ENCODE data around the gene IRX4.
"Not testable (repeated sequence)": the region's sequence is repeated elsewhere in the genome, so short reads cannot be mapped to it uniquely, and the experiment has no call there.

IRX4 gene

DNA sequence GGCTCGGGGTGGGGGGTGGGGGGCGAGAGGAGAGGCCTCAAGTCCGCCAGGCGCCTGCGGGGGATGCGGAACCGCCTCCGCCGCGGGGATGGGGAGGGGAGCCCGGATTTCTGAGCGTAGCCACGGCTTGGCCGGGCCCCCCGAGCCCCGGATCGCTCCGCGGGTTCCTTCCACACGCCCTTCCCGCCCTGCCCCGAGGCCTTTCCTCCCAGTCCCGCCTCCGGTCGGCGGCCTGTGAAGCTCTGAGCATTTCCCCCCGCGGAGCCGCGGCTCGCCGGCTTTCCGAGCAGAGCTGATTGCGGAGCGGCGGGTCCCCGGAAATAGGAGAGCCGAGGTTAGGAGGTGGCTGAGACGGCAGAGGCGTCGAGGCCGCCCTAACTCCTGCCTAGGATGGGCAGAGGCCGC is 6.1 kb downstream of the IRX4 start:
- DNase-seq = no peak

DNA sequence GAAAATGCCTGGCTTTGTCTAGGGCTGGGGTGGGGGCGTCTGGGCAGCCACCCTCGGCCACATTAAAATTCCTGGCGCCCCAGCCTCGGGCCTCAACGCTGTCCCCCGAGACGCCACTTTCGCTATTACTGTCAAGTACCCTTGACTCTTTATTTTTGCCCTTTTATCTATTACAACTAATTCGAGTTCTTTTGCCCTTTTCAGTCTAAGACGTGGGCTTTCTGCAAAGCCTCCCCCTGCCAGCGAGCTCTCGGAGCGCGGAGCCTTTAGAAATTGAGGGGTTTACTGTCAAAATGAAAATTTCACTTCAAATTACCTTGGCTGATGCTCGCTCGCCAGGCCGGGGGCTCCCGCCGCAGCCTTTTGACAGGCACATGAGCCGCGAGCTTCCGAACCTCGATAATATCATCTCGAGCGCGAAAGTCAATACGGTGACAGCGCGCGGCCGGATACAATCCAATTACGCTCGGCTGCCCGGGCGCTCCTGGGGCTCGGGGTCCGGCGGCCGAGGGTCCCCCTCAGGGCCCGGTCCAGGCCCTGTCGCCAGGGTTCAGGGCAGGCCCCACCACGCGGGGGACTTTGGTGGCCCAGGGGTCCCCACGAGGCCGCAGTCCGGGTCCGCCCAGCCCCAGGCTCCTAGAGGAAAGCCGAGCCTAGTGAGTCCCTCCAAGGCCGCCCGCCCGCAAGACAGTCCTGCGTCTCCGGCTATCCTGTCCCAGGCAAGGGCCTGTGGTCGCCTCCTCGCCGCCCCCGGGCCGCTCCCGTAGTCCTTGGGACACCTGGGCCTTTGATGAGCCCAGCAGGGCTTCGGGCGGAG is 6.7 kb downstream of the IRX4 start:
- no peak for DNase-seq

DNA sequence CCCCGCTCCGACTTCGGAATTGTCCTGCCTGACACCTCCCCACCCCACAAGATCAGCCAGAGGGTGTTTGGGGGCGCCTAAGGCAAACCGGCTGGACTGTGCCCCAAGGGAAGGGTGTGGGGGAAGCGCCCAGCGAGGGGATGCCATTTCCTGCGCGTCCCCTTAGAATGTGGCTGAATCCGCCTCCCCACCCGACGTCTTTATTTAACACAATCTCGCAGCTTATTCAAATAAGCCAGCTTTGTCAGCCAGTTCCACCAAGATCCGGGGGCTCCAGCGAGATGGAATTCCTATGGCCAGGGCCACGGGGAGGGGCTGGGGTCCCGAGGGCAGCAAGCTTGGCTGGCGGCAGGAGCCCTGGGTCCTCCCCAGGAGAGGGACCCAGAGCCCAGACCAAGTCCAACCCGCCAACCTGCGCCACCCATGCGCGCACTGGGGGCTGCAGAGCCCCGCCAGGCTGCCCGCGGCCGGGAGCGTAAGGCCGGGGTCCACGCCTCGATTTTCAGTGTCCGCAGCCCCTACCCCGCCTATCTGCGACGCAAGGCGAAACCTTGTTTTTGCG is 7.4 kb downstream of the IRX4 start:
- no peak for DNase-seq

DNA sequence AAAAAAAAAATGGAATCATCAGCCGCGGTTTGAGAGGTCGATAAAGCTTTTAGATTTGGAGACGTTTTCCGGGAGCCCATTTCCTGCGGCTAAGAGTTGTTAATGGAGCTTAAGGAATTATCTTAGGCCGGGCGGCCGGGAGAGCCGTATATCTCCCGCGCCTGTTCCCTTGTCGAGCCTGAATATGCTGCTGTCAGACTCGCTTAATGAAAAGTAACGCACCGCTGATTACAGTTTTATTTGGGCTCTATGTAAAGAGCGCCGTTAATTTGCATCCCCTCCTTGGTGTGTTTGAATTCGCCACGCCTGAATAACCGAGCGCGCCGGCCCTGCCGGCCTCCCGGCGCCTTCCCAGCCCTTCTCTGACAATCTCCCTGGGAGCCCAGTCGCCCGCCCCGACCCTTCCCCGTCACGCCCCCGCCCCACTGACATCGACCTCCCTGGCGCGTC is 7.9 kb downstream of the IRX4 start:
- DNase-seq = no peak

DNA sequence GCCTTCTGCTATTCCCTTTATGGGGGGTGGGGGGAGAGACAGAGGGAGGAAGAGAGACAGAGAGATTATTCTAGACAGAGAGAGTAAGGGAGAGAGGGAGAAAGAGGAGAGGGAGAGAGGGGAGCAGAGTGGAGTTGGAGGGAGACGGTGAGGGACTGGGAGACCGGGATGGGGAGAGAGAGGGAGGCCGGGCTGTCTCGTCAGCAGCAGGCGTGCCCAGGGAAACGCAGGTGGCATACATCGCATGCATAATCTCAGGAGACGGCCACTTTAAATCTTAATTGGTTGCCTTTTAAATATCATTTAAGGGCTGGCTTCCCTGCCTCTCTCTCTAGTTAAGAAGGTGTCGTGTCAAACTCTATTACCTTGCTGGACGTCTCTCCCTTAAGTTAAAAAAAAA is 8.4 kb downstream of the IRX4 start:
- DNase-seq = no peak

DNA sequence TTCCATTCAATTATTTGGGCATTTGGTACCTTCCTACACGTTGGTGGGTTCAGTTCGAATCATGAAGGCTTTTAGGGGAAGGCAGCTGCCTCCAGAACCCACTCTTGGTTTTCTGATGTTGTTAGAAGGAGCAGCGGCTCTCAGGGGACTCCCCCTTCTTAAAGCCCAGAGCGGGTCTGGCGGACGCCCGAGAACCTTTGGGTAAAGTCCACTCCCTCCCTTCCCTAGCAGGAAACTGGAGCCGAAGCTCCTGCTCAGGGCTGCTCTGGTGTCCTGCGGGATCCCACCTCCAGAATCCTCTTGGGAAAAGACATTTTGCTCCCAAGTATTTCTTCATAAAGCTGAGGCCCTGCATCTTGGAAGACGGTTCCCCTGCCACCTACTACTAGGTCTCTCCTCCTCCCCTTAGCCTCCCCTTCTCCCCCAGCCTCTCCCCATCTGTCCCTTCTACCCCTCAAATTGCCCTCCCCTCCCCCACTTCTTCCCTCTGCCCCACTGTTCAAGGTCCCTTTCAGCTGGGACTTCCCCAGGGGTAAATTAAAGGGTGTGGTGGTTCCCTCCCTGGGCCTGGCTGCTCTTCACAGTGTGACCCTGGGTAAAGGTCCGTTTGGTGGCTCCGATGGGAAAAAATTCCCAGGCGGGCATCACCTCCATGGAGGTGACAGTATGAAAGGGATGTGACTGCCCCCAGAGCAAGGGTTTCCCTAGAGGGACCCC is 9.3 kb downstream of the IRX4 start:
- no peak for DNase-seq

DNA sequence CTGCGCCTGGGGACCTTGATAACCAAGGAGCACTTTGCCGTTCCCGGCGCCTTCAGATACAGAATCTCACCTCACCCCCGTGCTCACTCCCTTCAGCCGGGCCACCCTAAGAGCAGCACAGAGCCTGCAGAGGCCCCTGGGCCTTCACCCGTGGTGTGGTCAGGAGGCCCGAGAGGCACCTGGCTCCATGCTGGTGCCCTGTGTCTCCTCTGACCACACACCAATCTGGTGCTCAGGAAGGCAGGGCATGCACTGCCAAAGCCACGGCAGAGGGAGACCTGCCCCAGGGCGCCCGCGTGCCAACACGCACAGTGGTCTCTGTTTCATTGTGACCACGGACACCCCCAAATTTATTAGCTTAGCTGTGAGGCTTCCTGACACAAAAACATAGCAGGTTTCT is 11.3 kb downstream of the IRX4 start:
- DNase-seq = no peak

DNA sequence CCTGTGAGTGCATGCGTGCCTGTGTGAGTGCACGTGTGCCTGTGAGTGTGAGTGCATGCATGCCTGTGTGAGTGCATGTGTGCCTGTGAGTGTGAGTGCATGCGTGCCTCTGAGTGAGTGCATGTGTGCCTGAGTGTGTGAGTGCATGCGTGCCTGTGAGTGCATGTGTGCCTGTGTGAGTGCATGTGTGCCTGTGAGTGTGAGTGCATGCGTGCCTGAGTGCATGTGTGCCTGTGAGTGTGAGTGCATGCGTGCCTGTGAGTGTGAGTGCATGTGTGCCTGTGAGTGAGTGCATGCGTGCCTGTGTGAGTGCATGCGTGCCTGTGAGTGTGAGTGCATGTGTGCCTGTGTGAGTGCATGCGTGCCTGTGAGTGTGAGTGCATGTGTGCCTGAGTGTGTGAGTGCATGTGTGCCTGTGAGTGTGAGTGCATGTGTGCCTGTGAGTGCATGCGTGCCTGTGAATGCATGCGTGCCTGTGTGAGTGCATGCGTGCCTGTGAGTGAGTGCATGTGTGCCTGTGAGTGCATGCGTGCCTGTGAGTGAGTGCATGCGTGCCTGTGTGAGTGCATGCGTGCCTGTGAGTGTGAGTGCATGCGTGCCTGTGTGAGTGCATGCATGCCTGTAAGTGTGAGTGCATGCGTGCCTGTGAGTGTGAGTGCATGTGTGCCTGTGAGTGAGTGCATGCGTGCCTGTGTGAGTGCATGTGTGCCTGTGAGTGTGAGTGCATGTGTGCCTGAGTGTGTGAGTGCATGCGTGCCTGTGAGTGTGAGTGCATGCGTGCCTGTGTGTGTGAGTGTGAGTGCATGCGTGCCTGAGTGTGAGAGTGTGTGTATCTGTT is 12.1 kb downstream of the IRX4 start:
- DNase-seq = not testable (repeated sequence)

DNA sequence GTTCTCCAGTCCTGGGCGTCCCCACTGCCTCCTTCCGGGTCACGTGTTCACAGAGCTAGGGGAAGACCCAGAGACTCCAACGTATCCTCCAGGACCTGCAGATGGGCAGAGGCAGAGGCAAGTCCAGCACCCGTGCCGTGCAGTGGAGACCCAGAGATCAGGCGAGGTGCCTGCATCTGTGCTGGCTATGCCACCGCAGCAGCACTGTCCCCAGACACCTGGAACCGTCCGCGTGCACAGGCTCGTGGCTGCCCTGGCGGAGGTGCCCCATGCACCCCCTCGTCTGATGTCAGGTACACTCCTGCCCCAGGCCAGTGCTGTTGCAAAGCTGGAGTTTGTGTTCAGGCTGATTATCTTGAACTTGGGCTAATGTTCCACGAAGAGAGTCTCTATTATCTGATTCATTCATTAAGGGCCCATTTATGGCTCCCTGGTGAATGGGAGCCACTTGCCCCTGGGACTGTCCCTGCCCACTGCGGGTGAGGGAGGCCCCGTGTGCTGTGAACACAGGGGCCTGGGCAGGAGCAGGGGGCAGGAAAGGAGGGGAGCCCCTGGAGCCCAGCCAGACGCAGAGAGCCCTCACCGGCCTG is 13.7 kb downstream of the IRX4 start:
- no peak for DNase-seq

DNA sequence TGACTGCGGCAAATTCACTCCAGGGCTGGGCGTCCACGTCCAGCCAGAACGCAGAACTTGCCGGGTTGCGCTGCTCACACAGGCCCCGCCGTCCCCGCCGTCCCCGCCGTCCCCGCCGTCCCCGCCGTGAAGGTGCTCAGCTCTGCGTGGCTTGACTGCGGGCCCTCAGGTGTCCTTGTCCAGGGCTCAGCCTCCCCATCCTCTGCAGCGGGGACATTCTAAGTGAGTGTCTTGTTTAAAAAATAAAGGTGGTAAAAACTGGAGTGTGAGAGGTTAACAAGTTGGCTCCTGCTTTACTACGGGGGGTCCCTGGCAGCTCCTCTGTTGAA is 14.9 kb downstream of the IRX4 start:
- DNase-seq = no peak

DNA sequence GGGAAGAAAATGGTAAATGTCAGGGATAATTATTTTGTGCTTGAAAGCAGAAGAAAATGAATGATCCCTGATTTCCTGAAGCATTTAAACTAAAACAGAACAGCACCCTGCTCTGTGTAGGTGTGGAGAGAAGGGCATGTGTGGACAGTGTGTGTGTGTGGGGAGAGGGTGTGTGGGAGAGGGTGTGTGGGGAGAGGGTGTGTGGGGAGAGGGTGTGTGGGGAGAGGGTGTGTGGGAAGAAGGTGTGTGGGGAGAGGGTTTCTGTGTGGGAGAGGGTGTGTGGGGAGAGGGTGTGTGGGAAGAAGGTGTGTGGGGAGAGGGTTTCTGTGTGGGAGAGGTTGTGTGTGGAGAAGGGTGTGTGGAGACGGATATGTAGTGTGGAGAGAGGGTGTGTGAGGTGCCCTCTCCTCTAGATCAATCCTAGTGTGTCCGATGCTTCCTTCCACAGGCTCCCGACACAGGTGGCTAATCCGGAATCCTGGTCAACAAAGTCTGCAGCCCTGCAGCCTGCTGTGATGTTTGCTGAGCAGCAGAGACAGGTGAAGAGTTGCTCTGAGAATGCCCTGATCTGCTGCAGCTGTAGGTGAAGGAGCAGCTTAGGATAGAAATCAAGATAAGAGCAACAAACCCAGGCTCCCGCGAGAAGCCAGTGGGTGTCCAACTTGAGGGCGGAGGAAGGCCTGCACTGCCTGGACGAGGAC is 15.5 kb downstream of the IRX4 start:
- no peak for DNase-seq

DNA sequence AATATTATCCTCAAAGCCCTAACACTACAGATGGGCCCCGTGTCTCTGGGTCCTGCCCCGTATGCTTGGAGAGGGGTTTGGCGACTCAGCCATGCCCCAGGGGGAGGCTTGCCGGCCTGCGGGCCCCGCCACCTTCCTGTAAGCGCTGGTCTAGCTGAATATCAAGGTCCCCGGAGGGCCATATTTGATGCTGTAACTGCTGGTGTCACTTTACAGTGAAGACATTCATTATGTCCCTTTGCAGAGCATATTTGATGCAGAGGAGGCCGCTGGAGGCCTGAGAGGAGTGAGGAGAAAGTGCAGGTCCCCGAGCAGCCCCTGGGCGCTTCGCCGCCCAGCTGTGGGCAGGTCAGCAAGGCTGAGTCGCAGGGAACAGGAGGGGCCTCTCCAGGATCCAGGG is 16.8 kb downstream of the IRX4 start:
- DNase-seq = no peak

DNA sequence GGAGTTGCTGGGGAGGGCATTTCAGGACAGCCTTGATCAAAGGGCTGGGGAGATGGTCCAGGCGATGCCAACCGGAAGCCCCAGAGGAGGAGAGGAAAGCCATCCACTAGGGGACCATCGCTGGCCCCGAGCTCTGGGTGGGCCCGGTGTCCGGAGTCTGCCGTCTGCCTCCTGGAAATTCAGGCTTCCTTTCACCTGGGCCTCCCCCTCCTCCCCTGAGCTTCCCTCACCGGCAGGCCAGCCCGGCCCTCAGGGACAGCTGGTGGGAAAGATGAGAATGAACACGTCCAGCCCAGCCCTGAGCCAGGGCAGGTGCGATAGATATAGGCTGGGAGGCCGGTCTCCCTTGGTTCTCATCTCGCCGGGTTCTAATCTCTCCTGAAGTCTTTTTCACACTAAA is 17.2 kb downstream of the IRX4 start:
- DNase-seq = no peak

DNA sequence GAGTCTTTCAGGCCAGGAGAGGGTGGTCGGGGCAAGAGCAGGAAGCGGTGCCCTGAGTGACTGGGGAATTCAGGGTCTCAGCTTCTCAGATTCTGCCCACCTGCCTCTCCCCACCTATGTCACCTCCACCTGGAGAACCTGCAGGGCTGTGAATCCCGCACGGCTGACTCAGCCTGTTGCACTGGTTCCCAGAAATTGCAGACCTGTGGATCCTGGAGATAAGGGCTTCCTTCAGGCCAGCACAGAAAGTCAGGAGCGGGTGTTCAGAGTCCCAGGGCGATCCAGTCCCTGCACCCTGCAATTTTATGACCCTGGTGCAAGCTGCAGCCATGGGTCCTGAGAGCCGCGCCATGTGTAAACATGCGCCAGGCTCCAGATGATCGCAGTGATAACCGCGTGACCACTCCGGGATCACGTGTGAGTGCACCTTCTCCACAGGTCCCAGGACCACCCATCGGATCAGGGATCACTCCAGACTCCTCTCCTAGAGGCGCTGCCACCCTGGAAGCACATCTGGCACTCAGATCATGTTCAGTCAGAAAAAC is 17.8 kb downstream of the IRX4 start:
- DNase-seq = no peak

DNA sequence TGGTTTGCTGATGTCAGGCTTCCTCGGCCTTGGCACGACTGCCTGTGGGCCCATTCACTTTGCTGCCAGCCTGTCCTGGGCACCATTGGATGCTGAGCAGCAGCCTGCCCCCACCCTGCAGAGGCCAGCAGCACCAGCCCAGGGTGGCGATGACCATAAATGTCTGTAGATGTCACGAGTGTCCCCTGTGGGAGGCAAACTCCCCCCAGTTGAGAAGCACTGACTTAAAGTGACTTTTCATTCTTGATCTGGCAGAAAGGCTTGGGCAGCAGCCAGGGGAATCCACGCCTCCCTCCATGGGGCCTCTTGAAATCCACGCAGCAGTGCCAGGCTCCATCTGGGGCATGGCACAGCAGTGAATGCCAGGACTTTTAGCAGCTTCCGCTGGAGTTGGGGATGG is 21.8 kb downstream of the IRX4 start:
- no peak for DNase-seq

DNA sequence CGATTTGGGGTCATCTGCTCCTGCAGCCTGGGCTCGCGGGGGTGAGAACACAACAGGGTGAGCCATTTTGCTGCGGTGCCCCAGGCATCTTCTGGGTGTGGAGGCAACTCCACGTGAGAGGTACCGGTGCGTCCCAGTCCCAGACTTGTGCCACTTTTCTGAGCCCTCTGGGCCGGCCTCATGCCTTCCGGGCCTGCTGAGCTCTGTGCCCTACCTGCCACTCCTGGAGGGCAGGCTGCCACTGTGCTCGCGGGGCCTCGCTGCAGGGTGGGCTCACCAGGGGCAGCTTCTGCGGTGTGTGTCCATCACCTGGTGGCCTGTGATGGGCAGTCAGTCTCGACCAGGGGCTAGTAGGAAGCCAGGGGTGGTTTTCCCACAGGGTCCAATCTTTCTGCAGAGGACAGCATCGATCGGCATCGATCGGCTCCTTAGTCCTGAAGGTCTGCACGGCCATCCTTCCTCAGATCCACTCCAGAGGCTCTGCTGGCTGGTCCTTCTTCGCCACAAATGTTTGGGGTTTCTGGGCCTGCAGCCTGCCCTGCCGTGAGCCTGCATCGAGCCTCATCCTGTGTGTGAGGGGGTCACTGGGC is 22.6 kb downstream of the IRX4 start:
- no peak for DNase-seq

DNA sequence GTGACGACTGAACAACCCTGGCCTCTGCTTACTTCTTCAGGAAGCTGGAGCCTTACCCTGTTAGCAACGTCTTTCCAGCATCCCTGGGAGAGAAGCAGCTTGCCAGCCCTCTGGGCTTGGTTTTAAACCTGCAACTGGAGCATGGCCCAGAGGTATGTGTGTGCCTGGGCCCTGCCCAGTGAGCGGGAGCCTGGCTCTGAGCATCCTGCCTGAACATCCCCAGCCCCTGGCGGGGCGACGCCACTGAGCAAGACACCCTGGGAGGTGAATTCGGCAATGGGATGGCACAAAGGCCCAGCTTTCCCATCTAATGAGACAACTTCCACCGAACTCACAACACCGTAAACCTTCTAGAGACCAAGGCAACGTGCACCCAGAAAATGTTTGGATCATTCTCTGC is 23.6 kb downstream of the IRX4 start:
- DNase-seq = no peak

DNA sequence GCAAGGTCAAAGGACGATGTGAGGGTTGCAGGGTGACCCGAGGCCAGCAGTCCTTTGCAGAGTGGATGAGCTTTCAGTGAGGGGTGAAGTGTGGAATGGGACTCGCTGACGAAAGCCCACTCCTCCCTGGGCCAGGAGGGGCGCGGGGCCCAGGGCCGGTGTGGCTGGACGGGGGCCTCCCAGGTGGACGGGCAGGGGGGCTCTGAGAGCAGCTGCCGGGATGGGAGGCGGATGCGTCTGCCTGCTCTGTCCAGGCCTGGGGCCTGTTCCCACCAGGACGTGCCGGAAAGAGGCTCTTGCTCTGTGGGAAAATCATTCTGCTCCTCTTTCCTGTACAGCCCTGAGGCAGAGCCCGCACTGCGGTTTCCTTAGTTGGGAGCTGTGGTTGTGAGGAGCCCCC is 24.3 kb downstream of the IRX4 start:
- DNase-seq = no peak

DNA sequence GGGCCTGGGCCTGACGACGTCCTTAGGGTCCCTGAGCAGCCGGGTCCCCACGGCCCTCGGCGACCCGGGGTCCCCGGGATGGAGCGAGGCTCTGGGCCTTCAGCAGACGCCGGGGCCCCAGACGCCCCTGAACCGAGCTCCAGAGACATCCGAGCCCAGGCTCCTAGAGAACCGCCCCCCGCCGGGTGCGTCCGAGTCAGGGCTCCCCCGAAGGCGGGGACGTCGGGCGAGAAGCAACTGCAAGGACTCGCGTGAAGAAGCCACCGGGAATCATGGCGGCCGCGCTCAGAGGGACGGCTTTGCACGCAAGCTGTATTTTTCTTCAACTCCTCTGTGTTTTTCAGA is 25.5 kb downstream of the IRX4 start:
- DNase-seq = no peak

DNA sequence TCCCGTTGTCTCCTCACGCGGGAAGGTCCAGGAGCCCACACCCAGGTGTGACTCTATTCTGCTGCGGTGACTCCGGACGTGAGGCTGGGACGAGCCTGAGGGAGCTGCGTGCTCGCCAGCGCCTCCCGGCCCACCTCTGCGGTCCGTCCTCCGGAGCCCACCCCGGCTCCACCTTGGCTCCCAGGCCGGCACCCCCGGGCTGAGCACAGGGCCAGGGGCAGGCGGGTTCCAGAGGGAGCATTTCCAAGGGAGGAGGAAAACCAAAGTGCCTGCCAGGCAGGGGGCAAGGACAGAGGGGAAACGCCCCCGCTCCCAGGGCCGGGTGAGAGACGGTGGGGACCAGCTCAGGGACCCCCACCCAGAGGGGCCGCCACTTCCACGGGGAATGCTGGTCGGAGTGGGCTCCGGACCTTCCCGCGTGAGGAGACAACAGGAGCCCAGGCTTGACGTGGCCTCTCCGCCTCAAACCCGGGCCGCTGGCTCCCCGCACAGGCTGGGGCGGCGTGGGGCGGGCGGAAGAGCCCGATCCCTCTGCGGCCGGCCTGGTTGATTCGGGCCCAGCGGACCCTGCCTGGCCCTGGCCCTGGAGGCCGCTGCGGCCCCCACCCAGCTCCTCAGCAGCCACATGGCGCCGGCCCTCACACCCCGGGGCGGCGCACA is 26.0 kb downstream of the IRX4 start:
- DNase-seq = no peak

DNA sequence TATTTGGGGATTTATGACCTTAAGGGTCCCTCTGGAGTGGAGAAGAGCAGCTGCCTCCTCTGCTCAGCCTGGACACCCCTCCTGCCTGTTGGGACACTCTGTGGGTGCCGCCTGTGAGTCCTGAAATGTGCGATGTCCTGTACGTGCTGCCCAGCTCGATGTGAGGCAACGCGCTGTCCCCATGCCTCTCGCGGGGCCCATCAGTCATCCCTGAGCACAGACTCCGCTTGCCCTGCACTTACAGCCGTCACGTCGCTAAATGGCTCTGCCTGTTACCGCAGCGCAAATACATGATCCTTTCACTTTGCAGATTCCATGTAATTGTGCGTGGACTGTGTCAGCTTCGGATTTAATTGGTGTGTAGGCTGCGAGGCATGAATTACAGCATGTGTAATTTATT is 27.1 kb downstream of the IRX4 start:
- no peak for DNase-seq

Measured in CD4-positive, alpha-beta T cell treated with Interleukin-4 for 4 hours (primary cell).